Fibroblast of skin of left biceps (primary cell): ENCODE measurements around the gene PLK2.

Experiments used
- DNase-seq, 2 experiments: peaks; one replicate each; pipeline ENCODE4 v3.0.0-alpha.2; 2013; ENCODE audit warnings: low read depth in 2 of 2

The PLK2 gene

DNA sequence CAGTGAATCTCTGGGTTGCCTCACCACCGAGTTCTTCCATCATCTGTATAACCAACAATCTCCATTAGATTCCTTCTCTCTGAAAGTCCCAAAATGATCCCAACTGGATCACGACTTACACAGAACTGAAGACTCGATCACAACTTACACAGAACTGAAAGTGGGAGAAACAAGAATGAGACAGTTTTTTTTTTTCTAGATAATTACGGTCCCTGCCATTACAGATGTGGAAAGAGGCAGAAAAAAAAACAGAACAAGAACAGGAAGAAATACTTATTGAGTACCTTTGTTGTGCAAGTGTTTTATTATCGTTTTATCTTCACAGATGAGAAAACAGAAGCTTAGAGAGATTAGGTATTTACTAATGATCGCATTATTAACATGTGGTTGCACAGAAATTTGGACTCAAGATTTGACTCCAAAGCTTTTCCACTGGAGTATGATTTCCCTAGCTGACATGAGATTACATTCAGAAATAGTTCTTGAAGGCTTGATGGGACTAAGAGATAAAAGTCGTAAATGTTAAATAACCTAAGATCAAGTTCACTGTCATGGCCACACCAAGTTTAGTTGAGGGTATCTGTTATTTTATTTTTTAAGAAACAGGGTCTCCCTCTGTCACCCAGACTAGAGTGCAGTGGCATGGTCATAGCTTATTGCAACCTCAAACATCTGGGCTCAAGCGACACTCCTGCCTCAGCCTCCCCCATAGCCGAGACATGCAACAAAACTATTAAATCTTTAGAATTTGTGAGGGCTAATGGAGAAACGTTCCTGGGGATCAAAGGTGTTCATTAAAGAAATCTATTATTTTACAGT lies 8.9 kb downstream of the PLK2 start:
- no peak for DNase-seq

DNA sequence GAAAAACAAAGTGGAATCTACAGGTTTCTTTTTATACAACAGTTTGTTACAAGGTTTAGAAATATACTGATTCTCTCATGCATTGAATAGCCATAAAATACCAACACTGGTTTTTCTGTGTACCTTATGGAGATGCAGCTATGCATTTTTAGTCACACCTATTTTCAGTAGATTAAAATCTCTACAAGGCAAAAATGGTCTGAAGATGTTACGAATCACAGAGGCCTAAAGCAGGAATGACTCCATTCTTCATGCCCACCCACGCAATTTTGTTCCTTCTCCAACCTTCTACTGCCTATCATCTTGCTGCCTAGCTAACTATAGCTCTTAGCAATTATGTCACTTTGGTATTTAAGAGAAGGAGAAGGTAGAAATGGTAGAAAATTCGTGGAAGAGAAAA lies 9.9 kb downstream of the PLK2 start:
- DNase-seq: no peak

DNA sequence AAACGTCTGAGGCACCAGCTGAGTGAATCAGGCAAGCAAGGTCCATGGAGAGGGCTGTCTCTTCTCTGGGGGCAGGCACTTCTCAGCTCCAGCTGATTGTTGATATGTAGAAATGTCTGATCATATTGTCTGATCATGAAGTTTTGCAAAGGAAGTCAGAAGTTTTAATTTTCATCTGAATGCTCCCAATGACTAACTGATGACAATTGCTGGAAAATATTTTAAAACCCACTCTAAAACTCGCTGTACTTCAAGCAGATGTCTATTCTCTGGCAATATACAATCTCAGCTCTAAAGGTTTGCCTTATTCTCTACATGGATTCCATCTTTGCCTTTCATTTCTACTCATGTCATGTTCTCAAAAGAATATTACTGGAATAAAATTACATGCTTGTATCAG lies 12.7 kb downstream of the PLK2 start:
- peak; percentile 20 to 21 for DNase-seq

DNA sequence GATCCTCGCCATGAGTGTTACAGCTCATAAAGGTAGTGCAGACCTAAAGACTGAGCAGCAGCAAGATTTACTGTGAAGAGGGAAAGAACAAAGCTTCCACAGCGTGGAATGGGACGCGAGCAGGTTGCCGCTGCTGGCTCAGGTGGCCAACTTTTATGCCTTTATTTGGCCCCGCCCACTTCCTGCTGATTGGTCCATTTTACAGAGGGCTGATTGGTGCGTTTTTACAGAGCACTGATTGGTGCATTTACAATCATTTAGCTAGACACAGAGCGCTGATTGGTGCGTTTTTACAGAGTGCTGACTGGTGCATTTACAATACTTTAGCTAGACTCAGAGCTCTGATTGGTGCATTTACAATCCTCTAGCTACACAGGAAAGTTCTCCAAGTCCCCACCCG lies 13.9 kb downstream of the PLK2 start:
- DNase-seq: no peak

DNA sequence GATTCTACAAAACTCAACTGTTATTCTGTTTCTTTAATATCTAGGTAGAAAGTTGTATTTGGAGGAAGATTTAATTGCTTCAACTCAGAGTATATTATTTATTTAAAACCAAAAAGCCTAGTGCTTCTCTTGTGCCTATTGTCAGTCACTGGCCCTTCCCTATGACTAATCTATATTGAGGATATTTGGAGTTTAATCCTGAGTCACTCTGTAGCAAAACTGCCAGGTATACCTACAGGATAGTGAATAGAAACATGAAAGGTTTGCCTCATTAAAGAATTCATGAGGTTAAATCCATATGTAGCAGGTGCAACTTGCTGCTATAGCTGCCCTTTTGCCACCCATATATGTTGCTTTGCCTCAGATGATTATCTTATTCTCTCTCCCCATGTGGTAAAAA lies 15.1 kb downstream of the PLK2 start:
- no peak for DNase-seq

DNA sequence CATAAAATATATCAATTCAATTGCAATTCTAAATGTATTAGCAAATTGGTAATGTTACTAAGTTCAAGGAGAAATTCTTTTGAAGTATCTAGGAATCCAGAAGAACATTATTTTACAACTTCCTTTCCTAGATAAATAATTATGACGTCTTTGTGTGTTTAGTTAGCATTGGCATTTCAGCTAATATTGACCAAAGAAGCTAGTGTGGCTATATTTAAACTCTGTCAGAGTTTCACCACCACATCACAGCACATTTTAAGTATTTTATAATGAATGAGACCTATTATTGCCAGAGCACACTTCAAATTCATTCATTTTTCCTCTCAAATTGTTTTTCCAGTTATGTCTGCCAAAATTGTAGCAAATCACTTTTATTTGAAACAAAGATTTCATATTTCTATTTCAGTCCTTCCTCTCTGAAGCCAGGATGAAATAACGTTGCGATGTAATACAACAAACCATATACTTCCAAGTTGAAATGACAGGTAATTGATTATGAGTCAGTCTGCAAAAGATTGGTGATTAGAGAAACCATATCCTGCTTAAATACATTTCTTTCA lies 18.9 kb downstream of the PLK2 start:
- no peak for DNase-seq

DNA sequence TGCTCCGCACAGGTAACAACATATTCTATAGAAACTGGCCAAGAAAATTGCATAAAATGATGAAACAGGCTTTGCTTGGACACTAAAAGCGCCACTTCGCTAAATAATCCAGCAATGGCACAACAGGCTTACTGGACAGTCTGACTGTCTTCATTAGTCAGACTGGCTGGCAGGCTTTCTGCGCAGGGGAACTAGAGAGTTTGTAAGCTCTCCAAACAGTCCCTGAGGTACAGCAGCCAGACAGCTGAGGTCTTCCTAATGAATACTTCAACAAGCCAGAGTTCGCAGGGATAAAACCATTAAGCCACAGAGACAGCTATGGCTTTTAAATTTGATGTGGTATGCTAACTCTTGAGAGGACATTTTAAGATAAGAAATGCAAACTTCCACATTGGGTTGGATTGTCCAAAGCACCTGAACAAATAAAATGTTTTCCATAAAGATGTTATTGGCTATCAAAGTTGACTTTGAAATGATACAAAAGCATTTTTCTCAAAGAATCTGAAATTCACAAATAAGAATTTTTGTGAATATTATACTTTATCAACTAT lies 20.7 kb downstream of the PLK2 start:
- no peak for DNase-seq

DNA sequence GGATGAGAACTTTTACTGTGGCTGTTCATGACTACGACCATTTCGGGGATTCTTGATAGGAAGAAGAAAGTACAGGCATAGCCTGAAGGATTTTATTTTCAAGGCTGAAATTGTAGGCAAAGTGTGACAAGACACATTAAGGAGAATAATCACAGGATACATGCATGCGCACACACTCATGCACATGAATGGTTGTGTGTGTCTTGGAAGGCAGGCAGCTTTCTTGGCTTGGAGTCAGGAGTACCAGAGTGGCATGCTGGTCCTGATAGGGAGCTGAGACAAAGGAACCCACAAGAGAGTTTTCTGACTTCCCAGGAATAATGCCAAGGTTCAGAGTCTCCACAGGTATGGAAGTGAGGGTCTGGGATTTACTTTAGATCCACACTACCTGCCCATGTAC lies 22.2 kb downstream of the PLK2 start:
- DNase-seq: no peak

DNA sequence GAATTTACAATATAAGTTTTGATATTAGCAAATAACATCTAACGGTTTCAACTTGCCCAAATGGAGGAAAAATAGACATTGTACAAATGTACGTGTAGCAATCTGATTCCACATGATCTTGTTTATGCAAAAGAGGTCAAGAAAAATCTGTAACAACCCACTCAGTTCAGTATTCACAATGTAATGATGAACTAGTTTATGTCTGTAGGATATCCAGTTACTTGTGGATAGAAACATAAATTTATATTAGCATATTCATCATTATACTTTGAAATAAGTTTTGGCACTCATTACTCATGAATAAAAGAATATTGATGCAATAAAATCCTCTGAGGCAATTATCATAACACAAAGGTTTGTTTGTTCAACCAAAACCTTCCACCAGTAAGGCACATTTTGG lies 28.1 kb downstream of the PLK2 start:
- DNase-seq: no peak

DNA sequence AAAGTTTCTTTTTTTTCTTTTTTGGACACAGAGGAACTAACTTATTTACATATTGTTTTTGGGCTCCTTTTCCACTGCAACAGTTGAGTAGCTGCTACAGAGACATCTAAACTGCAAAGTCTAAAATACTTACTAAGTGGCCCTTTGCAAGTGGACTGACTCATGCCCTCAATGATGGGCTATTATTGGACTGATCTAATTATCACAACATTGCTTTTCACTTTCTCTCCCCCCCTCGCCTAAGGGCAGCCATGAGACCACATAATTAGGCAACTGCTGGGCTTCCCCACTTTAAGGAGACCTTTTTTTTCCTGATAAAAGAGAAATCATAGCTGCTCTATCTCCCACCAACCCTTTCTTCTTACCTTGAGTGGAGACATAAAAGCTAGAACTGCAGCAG lies 47.0 kb downstream of the PLK2 start:
- no peak for DNase-seq

DNA sequence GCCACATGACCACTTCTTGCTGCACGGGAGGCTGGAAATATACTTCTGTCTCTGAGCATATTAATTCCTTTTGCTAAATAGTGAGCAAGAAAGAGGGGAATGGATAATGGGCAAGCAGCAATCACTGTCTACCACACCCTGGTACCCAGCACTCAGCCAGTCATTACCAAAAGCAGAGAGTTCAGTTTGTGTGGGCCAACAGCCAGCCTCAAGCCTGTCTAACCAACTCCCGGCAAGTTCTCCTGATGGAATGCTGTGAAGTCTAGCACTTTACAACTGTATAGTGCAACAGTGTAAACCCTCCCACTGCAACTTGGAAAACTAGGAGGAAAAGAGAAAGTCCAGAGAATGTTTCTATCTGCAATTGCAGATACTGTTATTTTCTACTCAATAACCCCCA lies 47.8 kb downstream of the PLK2 start:
- DNase-seq: no peak

DNA sequence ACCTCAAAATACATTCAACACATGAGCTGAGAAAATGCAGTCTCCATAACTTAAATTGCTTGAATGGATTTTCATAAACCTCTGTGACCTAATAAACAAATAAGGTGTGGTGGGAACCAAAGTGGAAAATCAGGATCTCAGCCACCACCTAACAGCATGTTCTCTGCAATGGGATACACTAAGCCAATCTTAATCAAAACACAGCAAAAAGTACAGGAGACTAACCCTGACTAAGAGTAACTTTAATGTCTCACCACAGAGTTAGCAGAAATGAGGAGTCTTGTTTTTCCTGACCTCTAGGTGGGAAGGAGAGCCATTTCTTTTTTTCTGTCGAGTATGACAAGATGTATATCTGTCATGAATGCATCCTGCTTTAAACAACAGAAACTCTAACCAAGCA lies 48.5 kb downstream of the PLK2 start:
- DNase-seq: no peak

DNA sequence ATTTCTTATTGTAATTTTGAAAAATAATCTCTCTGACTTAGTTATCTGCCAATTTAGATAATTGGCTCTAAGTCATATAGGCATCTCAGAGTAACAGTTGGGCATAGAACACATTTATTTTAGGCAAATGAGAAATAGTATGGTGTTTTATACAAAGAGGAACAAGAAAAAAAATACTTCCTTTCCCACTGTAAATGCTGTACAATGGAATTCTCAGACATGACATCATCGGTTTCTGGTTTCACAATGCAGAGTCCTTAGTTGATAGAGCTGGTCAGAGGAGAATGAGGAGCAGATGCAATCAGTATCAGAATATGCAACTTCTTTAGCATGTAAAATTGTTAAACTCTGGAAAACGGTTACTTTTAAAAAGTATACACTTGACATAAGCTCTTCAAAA lies 49.4 kb downstream of the PLK2 start:
- DNase-seq: peak; percentile 62 to 67

DNA sequence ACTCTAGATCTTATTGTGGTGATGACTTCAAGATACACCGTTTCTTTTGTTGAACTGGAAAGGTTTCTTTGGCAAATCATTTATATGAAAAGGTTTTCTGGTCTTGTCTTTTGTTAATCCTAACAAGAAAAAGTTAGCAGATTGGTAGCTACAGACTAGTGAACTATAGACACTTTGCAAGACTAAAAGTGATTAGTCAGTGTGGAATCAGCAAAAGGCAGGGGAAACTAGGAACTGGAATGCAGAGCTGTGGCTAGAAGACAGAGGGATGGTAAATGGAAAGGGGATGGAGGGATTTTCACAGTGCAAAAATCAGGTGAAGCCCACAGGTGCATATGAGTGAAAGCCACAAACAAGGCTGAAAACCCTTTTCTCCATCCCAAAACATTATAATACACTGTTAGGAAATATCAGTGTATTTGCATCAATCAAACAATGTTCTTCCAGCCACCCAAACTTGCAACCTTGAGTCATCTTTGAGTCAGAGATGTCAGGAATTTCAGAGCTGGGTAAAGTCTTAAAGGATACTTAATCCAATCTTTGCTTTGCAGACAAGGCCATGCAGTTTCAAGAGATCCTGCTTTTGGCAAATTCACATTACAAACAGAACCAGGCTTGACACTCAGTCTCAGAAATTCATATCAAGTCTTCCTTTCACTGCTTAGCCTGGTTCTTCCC lies 52.7 kb downstream of the PLK2 start:
- peak; percentile 47 to 55 for DNase-seq

DNA sequence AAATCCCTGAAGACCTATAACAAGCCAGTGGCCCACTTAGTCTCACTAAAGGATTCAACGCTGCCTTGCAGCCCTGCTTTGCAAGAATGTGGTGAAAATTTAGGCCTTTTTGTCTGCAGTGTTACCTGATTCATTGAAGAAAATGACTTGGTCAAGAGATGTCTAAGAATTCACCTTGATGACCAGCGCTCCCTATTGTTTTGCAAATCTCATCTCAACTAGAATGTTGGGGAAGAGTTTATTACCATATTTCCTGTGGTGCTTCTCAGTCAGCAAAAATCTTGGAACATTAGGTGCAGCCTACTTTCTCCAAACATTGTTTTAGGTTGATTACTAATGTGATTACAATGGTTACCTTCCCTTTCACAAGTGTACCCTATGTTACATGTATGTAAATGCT lies 53.5 kb downstream of the PLK2 start:
- DNase-seq: no peak

DNA sequence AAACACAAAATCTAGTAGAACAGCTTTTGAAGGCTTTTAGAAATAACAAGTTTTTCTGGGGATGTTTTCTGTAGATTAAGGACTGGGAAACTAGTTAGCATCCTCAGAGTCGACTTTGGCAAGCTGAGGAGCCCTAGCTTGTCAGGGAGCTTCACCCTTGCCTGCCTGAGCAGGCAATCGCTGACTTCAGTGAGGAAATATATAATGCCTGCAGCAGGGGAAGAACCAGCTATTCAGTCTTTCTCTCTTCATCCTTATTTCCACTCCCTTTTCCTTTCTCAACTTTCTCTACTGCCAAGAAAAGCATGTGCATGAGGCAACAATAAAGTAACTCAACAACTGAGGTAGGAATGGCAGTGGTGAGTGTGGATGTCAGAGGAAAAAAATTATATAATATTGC lies 54.7 kb downstream of the PLK2 start:
- no peak for DNase-seq

DNA sequence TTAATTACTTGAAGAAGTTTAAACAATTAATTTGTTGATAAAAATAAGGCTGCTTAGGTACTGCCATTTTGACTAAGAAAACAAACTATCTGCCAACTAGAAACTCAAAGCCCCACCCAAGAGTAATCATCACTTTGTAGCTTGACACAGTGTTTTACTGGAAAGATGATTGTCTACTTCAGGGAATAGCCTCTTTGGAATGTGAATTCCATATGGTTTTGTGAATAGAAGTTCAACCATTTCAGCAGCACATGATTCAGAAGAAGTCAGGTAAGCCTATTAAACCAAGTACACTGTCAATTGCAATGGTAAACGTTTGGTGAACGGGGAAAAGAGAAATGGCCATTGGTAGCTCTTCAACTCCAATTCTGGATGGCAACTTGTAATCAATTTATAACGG lies 55.2 kb downstream of the PLK2 start:
- DNase-seq: no peak
